Amniotic epithelial cell (primary cell): ENCODE measurements around the gene PALB2.

Source experiments
- DNase-seq: peaks from one replicate; pipeline ENCODE4 v3.0.0-alpha.2; 2010; ENCODE audit warnings: low read depth

The PALB2 gene

GRCh38 chr16:23581764-23582163, 59.3 kb downstream of the PALB2 start:
- no peak for DNase-seq

DNA sequence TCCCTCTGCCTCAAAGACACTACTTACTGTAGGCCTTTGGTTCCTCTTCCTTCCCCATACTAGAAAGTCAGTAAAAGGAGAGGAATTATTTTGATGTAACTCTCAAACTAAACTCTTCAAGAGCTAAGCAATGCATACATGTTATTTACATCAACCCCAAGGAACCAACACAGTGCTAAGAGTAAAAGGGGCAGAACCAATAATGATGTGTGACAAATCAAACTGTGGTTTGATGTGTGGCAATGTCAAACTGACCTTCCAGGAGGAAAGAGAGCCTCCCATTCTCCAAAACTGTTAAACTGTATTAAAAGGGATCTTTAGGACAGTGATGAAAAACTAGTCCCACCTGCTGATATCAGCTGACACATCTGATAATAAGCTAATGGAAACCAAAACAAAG, 60.7 kb downstream of the PALB2 start:
- DNase-seq, result no peak

GRCh38 chr16:23579371-23579770, 61.7 kb downstream of the PALB2 start:
- no peak for DNase-seq

- DNase-seq, result peak; percentile 65
These were observed 62.8 kb downstream of the PALB2 start for GRCh38 chr16:23578101-23578830.

DNA sequence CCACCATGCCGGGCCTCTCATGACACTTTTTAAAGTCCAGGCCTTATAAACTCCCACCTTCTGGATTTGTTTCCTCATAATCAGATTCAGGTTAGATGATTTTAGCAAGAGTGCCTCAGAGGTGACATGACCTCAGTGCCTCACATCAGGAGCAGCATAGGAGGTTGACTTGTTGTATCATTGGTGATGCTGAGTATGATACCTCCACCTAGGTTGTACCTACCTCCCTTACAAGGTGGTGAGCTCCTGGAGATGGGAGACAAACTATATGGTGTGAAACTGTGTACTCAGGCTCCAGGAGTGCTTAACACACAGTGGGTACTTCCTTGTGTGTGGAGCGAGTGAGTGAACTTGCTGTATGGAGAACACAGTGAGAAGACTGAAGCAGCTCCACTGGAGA, 63.6 kb downstream of the PALB2 start:
- no peak for DNase-seq

DNA sequence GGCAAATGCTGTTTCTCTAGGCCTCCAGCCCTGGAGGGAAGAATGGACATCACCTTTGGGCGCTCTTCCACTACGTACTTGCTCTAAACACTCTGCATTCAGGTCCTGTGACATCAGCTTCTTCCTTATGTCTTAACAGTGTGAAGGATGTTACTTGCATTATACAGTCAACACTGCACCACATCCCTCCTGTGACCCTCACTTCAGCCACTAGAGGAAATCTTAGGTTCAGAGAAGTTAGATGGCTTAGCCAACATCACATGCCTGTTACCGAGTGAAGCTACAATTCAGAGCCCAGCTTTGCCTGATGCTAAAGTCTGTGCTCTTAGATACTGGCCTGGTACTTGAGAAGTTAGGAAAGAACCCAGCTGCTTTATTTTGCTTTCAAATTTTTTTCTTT, 65.3 kb downstream of the PALB2 start:
- DNase-seq, result no peak

DNA sequence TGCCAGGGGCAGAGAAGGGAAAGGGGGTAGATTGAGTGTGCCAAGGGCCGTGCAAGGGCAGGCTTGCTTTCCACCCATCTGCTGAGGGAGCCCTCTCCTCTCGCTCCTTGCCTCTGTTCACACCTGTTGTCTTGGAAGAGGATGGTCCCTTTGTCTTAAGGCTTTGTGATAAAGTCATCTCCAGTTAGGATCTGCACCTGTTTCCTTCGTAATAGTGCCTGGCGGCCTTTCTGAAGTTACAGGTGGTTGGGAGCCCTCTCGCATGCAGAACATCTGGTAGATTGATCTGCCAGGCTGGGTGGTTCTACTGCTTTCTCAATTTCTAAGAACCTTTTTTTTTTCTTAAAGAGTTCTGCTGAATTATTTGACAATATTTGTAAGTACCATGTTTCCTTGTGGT, 67.3 kb downstream of the PALB2 start:
- DNase-seq, result no peak

GRCh38 chr16:23572394-23572793, 68.7 kb downstream of the PALB2 start:
- DNase-seq, result no peak

GRCh38 chr16:23571895-23572294, 69.2 kb downstream of the PALB2 start:
- DNase-seq, result no peak

DNA sequence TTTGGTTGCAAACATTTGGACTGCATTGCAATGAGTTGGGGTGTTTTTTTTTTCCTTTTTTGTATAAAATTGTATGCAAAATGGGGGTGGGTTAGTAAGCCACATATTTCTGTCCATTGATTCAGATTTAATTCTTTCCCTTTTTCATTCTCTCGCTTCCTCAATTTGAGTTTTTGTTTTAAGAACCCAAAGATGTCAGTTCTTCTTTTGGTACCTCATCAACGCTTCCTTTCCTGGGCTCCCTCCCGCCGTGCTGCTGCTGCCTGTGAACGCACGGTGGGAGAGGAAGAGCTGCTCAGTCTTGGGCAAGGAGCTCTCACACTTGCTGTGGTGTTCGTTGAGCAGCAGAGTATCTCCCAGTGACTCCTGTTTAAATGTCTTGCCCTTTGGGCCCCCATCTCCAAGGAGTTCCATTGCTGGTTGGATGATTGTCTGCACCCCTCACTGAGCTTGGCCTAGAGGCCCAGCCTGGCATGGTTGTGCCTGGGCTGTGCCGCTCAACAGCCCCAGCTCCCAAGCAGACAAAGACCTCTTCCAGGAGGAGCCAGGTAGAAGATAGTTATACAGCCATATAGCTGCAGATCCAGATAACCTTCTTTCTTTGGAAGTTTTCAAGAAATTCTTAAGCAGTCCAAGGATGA, 70.0 kb downstream of the PALB2 start:
- no peak for DNase-seq

- DNase-seq, result no peak
These were observed 73.5 kb downstream of the PALB2 start for GRCh38 chr16:23567602-23568001.

- DNase-seq, result no peak
These were observed 74.4 kb downstream of the PALB2 start for GRCh38 chr16:23566724-23567123.

GRCh38 chr16:23564575-23565363, 76.3 kb downstream of the PALB2 start:
- no peak for DNase-seq

GRCh38 chr16:23563186-23563585, 77.9 kb downstream of the PALB2 start:
- DNase-seq, result no peak

DNA sequence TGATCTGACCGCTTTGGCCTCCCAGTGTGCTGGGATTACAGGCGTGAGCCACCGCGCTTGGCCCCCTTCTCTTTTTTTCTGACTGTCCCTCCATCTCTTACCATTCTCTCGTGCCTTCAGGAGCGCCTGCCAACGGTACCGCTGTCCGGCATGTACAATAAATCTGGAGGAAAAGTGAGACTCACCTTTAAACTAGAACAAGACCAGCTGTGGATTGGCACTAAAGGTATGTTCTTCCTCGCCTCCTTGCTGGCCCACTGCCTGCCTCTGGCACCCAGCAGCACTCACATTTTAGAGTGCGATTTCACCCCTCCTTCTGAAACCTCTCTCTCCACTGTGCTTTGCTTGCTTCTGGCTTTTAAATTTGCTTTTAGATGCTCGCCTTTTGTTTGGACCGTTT, 78.6 kb downstream of the PALB2 start:
- DNase-seq, result no peak

- no peak for DNase-seq
These were observed 79.5 kb downstream of the PALB2 start for GRCh38 chr16:23561586-23561985.

DNA sequence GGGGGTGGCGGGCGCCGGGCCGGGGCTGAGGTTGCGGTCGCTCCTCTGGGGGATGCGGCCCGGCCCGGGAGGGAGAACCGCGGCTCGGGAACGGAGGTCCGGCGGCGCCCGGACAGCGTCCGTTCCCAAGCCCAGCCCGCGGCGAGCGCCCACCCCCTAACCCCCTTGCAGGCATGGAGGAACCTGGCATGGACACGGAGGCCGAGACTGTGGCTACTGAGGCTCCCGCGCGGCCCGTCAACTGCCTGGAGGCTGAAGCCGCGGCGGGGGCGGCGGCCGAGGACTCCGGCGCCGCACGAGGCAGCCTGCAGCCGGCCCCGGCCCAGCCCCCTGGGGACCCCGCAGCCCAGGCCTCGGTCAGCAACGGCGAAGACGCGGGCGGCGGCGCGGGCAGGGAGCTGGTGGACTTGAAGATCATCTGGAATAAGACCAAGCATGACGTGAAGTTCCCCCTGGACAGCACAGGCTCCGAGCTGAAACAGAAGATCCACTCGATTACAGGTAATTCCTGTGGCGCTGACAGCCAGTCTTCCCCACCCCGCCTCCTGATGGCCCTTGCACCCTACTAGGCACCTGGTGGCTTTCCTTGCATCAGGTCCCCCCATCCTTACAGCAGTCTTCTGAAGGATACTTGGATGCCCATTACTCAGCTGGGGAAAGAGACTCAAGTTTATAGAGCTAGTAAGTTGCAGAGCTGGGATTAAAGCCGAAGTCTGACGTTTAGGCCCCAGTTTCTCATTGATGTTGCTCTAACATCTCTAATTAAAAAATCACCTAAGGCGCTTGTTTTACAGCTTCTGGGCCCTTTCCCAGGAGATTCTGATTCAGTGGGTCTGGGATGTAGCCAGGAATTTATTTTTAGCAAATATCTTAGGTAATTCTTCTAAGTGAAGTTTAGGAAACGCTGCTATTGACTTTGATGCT, 83.1 kb downstream of the PALB2 start:
- peak; percentile 39 for DNase-seq

- DNase-seq, result peak; percentile 97
These were observed 84.0 kb downstream of the PALB2 start, which contains the start of the genes EARS2 and UBFD1 for GRCh38 chr16:23556881-23557778. EARS2 (minus strand) TSS chr16:23557350; CDS start chr16:23557343, 7 bp downstream. UBFD1 (plus strand) TSS chr16:23557727; CDS start chr16:23557743, 16 bp downstream.

DNA sequence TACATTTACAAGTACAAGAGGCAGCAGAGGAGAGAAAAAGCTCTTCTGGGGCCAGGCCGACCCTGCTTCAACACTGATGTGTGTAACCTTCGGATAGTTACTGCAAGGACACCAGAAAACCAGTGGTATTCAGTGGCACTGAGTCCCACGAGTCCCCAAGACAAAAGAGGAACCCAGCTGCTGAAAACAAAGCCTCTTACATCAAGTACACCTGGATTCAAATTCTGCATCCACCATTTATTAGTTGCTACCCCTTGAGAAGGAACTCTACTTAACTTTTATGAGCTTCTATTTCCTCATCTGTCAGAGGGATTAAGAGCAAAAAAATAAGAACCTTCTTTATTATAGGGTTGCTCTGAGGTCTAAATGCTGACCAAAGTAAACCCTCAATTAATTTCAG, 86.6 kb downstream of the PALB2 start:
- no peak for DNase-seq
